NB4 (cell line): ENCODE results near the gene PUM1.
A peak's percentile ranks its signal among the peaks of the same experiment; 100 is the strongest.

Source experiments
- DNase-seq: peaks from one replicate; pipeline ENCODE4 v3.0.0; 2010; ENCODE audit warnings: low read depth
- H3K4me3 ChIP-seq: one replicate; pipeline ENCODE4 v1.5.1; 2011; ENCODE audit warnings: mild to moderate bottlenecking, low read depth, low read length, moderate library complexity
- MYC ChIP-seq: IDR thresholded peaks from 2 replicates; pipeline ENCODE4 v1.6.1; 2011; ENCODE audit warnings: low read depth, low read length
- POLR2A ChIP-seq: IDR thresholded peaks from 2 replicates; pipeline ENCODE4 v1.6.1; 2011; ENCODE audit warnings: mild to moderate bottlenecking; ENCODE audit not compliant: insufficient read length; ENCODE audit errors: extremely low read depth
- TF ChIP-seq, protein P1 (sequence below): IDR thresholded peaks from 2 replicates; pipeline ENCODE4 v1.6.1; 2011; ENCODE audit warnings: low read depth, low read length
- TF ChIP-seq, protein P2 (sequence below): IDR thresholded peaks from one replicate; pipeline ENCODE4 v1.5.1; 2012; ENCODE audit warnings: low read depth, low read length

Gene PUM1

DNA sequence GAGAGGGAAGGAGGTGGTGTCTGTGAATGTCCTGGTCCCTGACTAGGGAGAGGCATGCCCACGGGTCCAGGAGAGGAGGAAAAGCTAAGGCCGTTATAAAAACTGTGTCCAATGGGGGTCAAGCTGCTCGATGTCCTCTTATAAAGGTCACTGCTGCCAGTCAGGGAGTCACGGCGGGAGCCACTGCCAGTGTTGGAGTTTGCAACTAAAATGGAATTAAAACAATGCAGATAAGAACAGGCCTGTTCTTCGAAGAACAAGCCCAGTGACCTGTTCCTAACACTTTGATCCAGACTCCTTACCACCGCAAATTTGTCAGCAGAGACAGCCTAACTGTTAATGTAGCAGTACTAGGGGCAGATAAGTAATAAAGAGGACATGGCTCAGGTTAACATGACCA is 100.8 kb downstream of the PUM1 start:
- no peak overlapping the region for H3K4me3 ChIP-seq
- DNase-seq, result no peak
- TF ChIP-seq, protein P1, sequence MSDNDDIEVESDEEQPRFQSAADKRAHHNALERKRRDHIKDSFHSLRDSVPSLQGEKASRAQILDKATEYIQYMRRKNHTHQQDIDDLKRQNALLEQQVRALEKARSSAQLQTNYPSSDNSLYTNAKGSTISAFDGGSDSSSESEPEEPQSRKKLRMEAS, result no peak
- TF ChIP-seq MYC (no peak), POLR2A (no peak)
- TF ChIP-seq, protein P2, sequence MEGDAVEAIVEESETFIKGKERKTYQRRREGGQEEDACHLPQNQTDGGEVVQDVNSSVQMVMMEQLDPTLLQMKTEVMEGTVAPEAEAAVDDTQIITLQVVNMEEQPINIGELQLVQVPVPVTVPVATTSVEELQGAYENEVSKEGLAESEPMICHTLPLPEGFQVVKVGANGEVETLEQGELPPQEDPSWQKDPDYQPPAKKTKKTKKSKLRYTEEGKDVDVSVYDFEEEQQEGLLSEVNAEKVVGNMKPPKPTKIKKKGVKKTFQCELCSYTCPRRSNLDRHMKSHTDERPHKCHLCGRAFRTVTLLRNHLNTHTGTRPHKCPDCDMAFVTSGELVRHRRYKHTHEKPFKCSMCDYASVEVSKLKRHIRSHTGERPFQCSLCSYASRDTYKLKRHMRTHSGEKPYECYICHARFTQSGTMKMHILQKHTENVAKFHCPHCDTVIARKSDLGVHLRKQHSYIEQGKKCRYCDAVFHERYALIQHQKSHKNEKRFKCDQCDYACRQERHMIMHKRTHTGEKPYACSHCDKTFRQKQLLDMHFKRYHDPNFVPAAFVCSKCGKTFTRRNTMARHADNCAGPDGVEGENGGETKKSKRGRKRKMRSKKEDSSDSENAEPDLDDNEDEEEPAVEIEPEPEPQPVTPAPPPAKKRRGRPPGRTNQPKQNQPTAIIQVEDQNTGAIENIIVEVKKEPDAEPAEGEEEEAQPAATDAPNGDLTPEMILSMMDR, result no peak

DNA sequence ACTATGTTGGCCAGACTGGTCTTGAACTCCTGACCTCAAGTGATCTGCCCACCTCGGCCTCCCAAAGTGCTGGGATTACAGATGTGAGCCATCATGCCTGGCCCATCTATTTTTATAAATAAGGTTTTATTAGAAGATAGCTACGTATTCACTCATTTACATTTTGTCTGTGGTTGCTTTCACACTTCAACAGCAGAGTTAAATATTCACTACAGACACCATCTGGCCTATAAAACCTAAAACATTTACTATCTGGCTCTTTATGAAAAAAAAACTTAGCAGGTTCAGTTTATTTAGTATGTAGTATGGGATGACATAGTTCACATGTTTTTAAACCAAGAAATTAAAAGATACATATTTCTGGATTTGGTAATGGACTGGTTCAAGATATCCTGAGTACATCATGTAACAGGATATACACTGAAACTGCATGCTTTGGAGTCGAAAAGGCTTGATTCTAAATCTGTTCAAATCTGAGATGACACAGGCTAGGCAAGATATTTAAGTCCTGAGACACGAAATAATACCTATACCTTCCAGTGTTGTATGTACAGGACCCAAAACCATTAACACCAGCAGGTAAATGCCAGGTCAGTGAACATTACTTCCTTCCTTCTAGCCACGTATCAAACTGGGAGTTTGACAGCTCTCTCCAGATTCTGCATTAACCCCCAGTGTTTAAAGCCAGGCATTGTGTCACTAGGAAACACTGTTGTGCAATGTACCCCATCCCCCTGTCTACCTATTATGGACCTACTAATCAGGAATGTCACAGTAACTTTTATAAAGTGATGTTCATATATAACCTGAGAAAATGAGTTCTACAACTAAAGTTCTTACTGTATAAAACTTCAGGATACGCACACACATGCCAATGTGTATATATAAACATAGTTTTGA is 102.7 kb downstream of the PUM1 start:
- peak; percentile 6 for DNase-seq
- TF ChIP-seq, protein P2, result no peak
- no peak for TF ChIP-seq MYC
- TF ChIP-seq POLR2A, result no peak
- TF ChIP-seq, protein P1, result no peak
- no peak overlapping the region for H3K4me3 ChIP-seq

DNA sequence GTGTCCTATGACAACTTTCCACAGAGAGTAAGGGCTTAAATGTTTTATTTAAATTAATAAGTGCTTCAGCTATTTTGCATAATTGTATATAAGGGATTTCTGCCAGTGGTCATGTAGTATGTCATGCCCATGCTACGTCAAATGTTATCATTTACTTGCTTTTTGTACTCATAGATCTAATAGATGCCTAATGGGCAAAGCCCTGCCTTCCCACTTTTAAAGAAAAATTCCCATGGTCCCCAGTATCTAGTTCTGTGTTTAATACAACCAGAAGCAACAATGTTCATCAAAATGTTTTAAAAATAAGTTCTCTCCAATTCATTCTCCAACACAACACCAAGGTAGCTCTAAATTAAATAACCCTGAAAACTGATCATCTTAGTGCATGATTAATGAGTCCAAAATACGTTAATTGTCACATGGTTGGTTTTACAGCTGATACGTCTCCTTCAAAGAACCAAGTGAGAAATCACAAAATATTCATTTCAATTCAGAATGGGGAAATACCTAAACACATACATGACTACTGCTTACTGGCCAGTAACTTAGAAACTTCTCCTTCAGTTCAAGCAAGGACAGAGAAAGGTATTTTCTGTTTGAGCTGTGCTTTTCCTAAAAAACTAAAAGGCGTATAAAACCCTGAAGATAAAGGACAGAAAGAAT is 107.8 kb downstream of the PUM1 start:
- no peak overlapping the region for H3K4me3 ChIP-seq
- DNase-seq, result no peak
- TF ChIP-seq, protein P1, result no peak
- no peak for TF ChIP-seq POLR2A
- TF ChIP-seq, protein P2, result no peak
- TF ChIP-seq MYC, result no peak

DNA sequence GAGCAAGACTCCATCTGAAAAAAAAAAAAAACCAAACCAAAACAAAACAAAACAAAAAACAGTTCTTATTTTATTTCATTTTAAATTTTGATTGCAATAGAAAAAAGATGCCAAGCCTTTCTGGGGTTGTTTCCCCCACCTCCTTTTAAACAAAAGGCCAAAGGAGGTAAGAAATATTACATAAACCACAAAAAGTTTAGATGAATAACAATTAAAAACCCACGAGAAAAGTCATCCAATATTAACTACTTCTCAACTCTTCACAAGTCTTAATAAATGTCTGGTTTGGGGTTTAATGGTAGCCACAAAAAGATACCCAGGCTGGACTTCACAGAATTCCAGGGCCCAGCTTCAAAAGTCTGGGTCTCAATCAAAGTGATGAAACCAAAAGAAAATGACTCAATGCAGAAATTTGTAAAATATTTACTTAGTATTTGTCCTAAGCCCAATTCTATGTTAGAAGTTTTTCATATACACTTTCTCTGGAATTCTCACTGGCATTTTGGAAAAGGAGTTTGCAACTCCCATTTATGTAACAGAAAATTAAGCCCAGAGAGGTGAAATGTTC is 110.0 kb downstream of the PUM1 start:
- no peak for DNase-seq
- TF ChIP-seq, protein P1, result no peak
- TF ChIP-seq POLR2A (no peak), MYC (no peak)
- TF ChIP-seq, protein P2, result no peak

DNA sequence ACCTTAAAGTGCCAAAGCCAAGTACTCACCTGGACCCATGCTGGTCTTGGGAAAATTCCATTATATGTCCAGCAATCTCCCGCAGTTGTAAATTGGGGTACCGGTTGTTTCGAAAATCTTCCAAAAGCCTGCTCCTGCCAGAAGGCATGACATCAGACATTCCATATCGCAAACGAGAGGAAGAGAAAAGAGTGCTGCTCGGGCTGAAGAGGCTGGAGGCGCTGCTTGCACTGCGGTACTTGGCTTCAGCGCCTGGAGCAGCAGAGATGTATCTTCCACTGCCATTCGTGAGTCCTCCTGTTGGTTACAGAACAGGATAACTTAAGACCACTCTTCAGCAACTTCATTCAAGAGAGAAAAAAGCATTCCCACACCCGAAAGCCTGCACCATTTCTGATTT is 111.8 kb downstream of the PUM1 start:
- no peak for DNase-seq
- TF ChIP-seq POLR2A, result no peak
- TF ChIP-seq, protein P1, result no peak
- TF ChIP-seq, protein P2, result no peak
- no peak for TF ChIP-seq MYC
- H3K4me3 ChIP-seq, result no peak overlapping the region

More for the DNA sequence above, 110.0 kb downstream of the PUM1 start:
- H3K4me3 ChIP-seq, result no peak overlapping the region
